ENCODE measurements around the gene MRPL24. TPM values are rescaled to one million over a fixed set of nuclear protein-coding genes. Genes with fewer than 3 reads are reported as not detected.

Gene MRPL24
- total and polyA plus RNA-seq, 9 of the 15 experiments (the other 6 are each of a cell fraction or from before 2014, with no cell fraction given), result 74.3 to 267 (median 113) TPM

DNA sequence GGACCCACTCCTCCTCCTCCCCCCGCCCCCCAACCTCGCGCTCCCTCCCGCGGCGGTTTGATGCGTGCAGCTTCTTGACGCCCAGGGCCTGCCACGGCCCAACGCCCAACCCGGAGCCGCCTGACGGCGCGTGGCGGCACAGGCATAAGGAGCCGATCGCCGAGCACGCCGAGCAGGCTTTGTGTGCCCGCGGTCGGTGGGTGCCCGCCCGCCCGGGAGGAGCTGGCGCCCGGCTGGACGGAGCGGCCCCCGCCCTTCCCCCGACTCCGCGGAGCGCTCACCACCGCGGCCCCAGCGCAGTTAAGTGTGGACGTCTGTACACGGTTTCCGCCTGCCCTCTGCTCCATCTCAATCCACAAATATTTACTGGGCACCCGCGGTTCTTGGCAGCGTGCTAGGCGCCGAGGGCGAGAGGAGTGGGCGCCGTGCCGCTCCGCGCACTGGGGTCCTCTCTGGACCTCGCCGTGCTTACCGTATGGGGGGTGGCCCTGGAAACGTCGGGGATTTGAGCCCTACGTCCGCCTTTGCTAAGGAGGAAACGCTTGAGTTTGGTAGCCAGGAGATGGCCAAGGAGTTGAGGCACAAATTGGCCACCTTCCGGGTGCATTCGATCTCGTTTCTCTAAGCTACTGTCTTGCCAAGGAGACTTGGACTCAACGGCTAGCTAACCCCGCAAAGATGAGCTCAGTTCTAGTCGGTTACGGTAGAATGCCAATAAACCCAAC, 11.0 kb upstream of the MRPL24 start (continued):
- TF ChIP-seq, protein P1, sequence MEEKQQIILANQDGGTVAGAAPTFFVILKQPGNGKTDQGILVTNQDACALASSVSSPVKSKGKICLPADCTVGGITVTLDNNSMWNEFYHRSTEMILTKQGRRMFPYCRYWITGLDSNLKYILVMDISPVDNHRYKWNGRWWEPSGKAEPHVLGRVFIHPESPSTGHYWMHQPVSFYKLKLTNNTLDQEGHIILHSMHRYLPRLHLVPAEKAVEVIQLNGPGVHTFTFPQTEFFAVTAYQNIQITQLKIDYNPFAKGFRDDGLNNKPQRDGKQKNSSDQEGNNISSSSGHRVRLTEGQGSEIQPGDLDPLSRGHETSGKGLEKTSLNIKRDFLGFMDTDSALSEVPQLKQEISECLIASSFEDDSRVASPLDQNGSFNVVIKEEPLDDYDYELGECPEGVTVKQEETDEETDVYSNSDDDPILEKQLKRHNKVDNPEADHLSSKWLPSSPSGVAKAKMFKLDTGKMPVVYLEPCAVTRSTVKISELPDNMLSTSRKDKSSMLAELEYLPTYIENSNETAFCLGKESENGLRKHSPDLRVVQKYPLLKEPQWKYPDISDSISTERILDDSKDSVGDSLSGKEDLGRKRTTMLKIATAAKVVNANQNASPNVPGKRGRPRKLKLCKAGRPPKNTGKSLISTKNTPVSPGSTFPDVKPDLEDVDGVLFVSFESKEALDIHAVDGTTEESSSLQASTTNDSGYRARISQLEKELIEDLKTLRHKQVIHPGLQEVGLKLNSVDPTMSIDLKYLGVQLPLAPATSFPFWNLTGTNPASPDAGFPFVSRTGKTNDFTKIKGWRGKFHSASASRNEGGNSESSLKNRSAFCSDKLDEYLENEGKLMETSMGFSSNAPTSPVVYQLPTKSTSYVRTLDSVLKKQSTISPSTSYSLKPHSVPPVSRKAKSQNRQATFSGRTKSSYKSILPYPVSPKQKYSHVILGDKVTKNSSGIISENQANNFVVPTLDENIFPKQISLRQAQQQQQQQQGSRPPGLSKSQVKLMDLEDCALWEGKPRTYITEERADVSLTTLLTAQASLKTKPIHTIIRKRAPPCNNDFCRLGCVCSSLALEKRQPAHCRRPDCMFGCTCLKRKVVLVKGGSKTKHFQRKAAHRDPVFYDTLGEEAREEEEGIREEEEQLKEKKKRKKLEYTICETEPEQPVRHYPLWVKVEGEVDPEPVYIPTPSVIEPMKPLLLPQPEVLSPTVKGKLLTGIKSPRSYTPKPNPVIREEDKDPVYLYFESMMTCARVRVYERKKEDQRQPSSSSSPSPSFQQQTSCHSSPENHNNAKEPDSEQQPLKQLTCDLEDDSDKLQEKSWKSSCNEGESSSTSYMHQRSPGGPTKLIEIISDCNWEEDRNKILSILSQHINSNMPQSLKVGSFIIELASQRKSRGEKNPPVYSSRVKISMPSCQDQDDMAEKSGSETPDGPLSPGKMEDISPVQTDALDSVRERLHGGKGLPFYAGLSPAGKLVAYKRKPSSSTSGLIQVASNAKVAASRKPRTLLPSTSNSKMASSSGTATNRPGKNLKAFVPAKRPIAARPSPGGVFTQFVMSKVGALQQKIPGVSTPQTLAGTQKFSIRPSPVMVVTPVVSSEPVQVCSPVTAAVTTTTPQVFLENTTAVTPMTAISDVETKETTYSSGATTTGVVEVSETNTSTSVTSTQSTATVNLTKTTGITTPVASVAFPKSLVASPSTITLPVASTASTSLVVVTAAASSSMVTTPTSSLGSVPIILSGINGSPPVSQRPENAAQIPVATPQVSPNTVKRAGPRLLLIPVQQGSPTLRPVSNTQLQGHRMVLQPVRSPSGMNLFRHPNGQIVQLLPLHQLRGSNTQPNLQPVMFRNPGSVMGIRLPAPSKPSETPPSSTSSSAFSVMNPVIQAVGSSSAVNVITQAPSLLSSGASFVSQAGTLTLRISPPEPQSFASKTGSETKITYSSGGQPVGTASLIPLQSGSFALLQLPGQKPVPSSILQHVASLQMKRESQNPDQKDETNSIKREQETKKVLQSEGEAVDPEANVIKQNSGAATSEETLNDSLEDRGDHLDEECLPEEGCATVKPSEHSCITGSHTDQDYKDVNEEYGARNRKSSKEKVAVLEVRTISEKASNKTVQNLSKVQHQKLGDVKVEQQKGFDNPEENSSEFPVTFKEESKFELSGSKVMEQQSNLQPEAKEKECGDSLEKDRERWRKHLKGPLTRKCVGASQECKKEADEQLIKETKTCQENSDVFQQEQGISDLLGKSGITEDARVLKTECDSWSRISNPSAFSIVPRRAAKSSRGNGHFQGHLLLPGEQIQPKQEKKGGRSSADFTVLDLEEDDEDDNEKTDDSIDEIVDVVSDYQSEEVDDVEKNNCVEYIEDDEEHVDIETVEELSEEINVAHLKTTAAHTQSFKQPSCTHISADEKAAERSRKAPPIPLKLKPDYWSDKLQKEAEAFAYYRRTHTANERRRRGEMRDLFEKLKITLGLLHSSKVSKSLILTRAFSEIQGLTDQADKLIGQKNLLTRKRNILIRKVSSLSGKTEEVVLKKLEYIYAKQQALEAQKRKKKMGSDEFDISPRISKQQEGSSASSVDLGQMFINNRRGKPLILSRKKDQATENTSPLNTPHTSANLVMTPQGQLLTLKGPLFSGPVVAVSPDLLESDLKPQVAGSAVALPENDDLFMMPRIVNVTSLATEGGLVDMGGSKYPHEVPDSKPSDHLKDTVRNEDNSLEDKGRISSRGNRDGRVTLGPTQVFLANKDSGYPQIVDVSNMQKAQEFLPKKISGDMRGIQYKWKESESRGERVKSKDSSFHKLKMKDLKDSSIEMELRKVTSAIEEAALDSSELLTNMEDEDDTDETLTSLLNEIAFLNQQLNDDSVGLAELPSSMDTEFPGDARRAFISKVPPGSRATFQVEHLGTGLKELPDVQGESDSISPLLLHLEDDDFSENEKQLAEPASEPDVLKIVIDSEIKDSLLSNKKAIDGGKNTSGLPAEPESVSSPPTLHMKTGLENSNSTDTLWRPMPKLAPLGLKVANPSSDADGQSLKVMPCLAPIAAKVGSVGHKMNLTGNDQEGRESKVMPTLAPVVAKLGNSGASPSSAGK (IDR thresholded peaks at IDR 0.05), result peak; percentile 36; the same call in 1 of the 2 replicates
- TF ChIP-seq REST (IDR thresholded peaks at IDR 0.05; ENCODE audit: borderline replicate concordance) (peak; percentile 97), REST (CRISPR knock-in tag; IDR thresholded peaks at IDR 0.05; ENCODE audit: low read depth) (0 out of 2 replicates have a peak, but pooled peaks have one; percentile 58), NRF1 (conservative IDR thresholded peaks at IDR 0.05 in 1 of 2, IDR thresholded peaks at IDR 0.05 in 1 of 2) (peak in 1 of 2 experiments; percentile 34; a peak in 2 of 4 replicates), ZKSCAN3 (CRISPR knock-in tag; IDR thresholded peaks at IDR 0.05) (no peak), HMGN3 (IDR thresholded peaks at IDR 0.05; ENCODE audit: borderline replicate concordance, extremely low read depth, insufficient read length, low read depth, low read length) (peak; percentile 86)
